ENCODE results near the gene ST7. TPM values are rescaled to one million over a fixed set of nuclear protein-coding genes. Genes with fewer than 3 reads are reported as not detected.

Gene ST7
- total RNA-seq, 2 experiments from 2014 or later: 9.6 to 10.7 TPM

DNA sequence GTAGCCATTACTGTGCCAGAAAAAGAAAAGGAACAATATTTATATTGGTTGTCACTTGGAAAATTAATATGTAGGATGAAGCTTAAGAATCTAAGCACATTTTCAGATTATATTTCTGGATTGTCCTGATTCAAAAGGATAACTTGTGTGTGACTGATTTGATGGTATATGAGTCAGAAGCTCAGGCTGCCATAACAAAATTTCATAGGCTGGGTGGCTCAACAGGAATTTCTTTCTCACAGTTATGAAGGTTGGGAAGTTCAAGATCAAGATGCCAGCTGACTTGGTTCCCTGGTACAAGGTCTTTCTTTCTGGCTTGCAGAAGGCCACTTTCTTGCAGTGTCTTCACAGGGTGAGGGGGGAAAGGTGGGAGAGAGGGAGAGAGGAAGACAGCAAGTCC is 108.5 kb downstream of the ST7 start:
- CTCF ChIA-PET (ENCODE audit: unreplicated experiment): no interaction called here
- Histone ChIP-seq H3K9me3 (ENCODE audit: low read length) (no peaks in the 10 kb centered on the region), H2AFZ (ENCODE audit: low read length) (no peak overlapping the region), H3K4me2 (ENCODE audit: low read length) (no peak overlapping the region), H3K36me3 (ENCODE audit: insufficient read depth, low read length) (no peaks in the 10 kb centered on the region), H3K27ac (ENCODE audit: low read depth, low read length, poor library complexity, severe bottlenecking) (no peak overlapping the region), H3K4me1 (ENCODE audit: insufficient read depth, low read length, poor library complexity, severe bottlenecking) (no peaks in the 10 kb centered on the region), H3K9me2 (ENCODE audit: insufficient read depth, low read length) (no peaks in the 10 kb centered on the region), H3K79me2 (ENCODE audit: insufficient read depth, low read depth, low read length) (no peaks in the 10 kb centered on the region), H3K4me3 (ENCODE audit: low read depth, low read length, poor library complexity, severe bottlenecking) (no peak overlapping the region), H4K20me1 (ENCODE audit: insufficient read depth, low read length) (0 out of 2 replicates have a peak, but pooled peaks cover 5% of the 10 kb centered on the region)
- TF ChIP-seq EZH2phosphoT487 (IDR thresholded peaks at IDR 0.05; ENCODE audit: borderline replicate concordance, low read depth, low read length) (no peak), CTCF (conservative IDR thresholded peaks at IDR 0.05; ENCODE audit: low read length) (no peak)
- DNase-seq (ENCODE audit: low spot score): no peak
- POLR2A ChIA-PET: no interaction called here
- intact Hi-C loops (cut with micrococcal nuclease; ENCODE audit: unreplicated experiment): no loop called here
- BruUV-seq (replicated peaks): no TSS peak

DNA sequence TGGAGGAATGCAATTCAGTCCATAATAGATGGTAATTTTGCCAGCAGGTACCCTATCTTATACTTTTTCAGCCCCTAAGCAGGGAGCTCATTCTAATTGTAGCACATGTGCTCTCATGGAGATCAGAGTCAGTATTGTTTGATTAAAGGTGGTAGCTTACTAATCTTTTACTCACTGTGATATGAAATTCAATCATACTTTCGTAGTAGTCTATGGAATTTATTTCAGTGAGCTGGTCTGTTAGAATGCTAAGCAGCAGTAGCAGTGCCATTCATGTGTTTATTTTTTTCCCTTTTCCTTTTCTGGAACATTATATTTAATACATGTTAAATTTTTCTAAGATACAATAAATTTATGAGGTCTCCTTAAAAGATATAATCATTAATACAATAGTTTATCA is 109.0 kb downstream of the ST7 start:
- Histone ChIP-seq H3K9me2 (ENCODE audit: insufficient read depth, low read length) (no peaks in the 10 kb centered on the region), H3K79me2 (ENCODE audit: insufficient read depth, low read depth, low read length) (no peaks in the 10 kb centered on the region), H3K4me3 (ENCODE audit: low read depth, low read length, poor library complexity, severe bottlenecking) (no peak overlapping the region), H3K36me3 (ENCODE audit: insufficient read depth, low read length) (no peaks in the 10 kb centered on the region), H2AFZ (ENCODE audit: low read length) (no peak overlapping the region), H3K4me2 (ENCODE audit: low read length) (no peak overlapping the region), H3K9me3 (ENCODE audit: low read length) (no peaks in the 10 kb centered on the region), H4K20me1 (ENCODE audit: insufficient read depth, low read length) (0 out of 2 replicates have a peak, but pooled peaks cover 5% of the 10 kb centered on the region), H3K4me1 (ENCODE audit: insufficient read depth, low read length, poor library complexity, severe bottlenecking) (no peaks in the 10 kb centered on the region), H3K27ac (ENCODE audit: low read depth, low read length, poor library complexity, severe bottlenecking) (no peak overlapping the region)
- intact Hi-C loops (cut with micrococcal nuclease; ENCODE audit: unreplicated experiment): no loop called here
- TF ChIP-seq EZH2phosphoT487 (IDR thresholded peaks at IDR 0.05; ENCODE audit: borderline replicate concordance, low read depth, low read length) (no peak), CTCF (conservative IDR thresholded peaks at IDR 0.05; ENCODE audit: low read length) (no peak)
- ChIA-PET CTCF (ENCODE audit: unreplicated experiment) (no interaction called here), POLR2A (no interaction called here)
- no peak for DNase-seq (ENCODE audit: low spot score)
- no TSS peak for BruUV-seq (replicated peaks)

GRCh38 chr7:117064688-117065087 is 111.4 kb downstream of the ST7 start:
- Histone ChIP-seq H3K4me3 (ENCODE audit: low read depth, low read length, poor library complexity, severe bottlenecking) (no peak overlapping the region), H3K36me3 (ENCODE audit: insufficient read depth, low read length) (no peaks in the 10 kb centered on the region), H4K20me1 (ENCODE audit: insufficient read depth, low read length) (no peaks in the 10 kb centered on the region), H3K27ac (ENCODE audit: low read depth, low read length, poor library complexity, severe bottlenecking) (no peak overlapping the region), H3K9me3 (ENCODE audit: low read length) (no peaks in the 10 kb centered on the region), H3K4me1 (ENCODE audit: insufficient read depth, low read length, poor library complexity, severe bottlenecking) (no peaks in the 10 kb centered on the region), H3K9me2 (ENCODE audit: insufficient read depth, low read length) (no peaks in the 10 kb centered on the region), H3K4me2 (ENCODE audit: low read length) (no peak overlapping the region), H3K79me2 (ENCODE audit: insufficient read depth, low read depth, low read length) (no peaks in the 10 kb centered on the region), H2AFZ (ENCODE audit: low read length) (no peak overlapping the region)
- no TSS peak for BruUV-seq (replicated peaks)
- CTCF ChIA-PET (ENCODE audit: unreplicated experiment): no interaction called here
- intact Hi-C loops (cut with micrococcal nuclease; ENCODE audit: unreplicated experiment): no loop called here
- no peak for DNase-seq (ENCODE audit: low spot score)
- POLR2A ChIA-PET: no interaction called here
- TF ChIP-seq EZH2phosphoT487 (IDR thresholded peaks at IDR 0.05; ENCODE audit: borderline replicate concordance, low read depth, low read length) (no peak), CTCF (conservative IDR thresholded peaks at IDR 0.05; ENCODE audit: low read length) (no peak)

Measured in OCI-LY7 (cell line).